Measurements from ENCODE around the gene PITHD1. TPM values are rescaled to one million over a fixed set of nuclear protein-coding genes. Genes with fewer than 3 reads are reported as not detected.
"Not testable (repeated sequence)": the region's sequence is repeated elsewhere in the genome, so short reads cannot be mapped to it uniquely, and the experiment has no call there.

Gene PITHD1
- total RNA-seq, 1 experiment from 2014 or later: 30.6 TPM

DNA sequence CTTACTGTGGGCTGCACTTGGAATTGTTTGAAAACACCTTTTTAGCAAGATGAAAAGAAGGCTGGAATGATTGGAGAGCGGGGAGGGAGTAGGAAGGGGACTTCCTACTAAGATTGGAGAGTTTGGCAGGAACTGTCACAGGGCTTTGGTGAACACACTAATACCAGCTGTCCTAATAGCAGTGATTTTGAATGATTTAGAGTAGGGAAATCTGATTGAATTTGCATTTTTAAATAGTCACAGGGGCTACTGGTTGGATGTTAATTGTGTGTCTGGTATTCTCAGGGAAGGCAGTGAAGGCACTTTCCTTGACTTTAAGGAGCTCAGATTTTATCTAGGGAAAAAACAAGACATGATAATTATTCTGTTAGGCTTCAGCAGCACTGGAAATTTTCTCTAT, 49.5 kb downstream of the PITHD1 start:
- Mint-ChIP-seq H3K4me1 (ENCODE audit: low read depth, unreplicated experiment) (no peaks in the 10 kb centered on the region), H3K4me3 (ENCODE audit: low read depth, unreplicated experiment) (no peak overlapping the region), H3K36me3 (ENCODE audit: insufficient read depth, unreplicated experiment) (peaks cover 17% of the 10 kb centered on the region), H3K27ac (ENCODE audit: unreplicated experiment) (no peak overlapping the region), H3K27me3 (ENCODE audit: unreplicated experiment) (no peaks in the 10 kb centered on the region), H3K9me3 (ENCODE audit: low read depth, unreplicated experiment) (no peaks in the 10 kb centered on the region)
- CTCF ChIA-PET: no interaction called here
- TF ChIP-seq, protein P1, sequence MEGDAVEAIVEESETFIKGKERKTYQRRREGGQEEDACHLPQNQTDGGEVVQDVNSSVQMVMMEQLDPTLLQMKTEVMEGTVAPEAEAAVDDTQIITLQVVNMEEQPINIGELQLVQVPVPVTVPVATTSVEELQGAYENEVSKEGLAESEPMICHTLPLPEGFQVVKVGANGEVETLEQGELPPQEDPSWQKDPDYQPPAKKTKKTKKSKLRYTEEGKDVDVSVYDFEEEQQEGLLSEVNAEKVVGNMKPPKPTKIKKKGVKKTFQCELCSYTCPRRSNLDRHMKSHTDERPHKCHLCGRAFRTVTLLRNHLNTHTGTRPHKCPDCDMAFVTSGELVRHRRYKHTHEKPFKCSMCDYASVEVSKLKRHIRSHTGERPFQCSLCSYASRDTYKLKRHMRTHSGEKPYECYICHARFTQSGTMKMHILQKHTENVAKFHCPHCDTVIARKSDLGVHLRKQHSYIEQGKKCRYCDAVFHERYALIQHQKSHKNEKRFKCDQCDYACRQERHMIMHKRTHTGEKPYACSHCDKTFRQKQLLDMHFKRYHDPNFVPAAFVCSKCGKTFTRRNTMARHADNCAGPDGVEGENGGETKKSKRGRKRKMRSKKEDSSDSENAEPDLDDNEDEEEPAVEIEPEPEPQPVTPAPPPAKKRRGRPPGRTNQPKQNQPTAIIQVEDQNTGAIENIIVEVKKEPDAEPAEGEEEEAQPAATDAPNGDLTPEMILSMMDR (IDR thresholded peaks at IDR 0.05; ENCODE audit: unreplicated experiment): no peak
- DNase-seq: no peak
- intact Hi-C loops (cut with micrococcal nuclease; ENCODE audit: unreplicated experiment): no loop called here
- no TSS peak for BruUV-seq (replicated peaks)

- H3K36me3 Mint-ChIP-seq (ENCODE audit: insufficient read depth, unreplicated experiment); H3K27ac Mint-ChIP-seq (ENCODE audit: unreplicated experiment); H3K4me1 Mint-ChIP-seq (ENCODE audit: low read depth, unreplicated experiment); CTCF ChIA-PET; H3K4me3 Mint-ChIP-seq (ENCODE audit: low read depth, unreplicated experiment); DNase-seq; intact Hi-C loops (cut with micrococcal nuclease; ENCODE audit: unreplicated experiment); H3K9me3 Mint-ChIP-seq (ENCODE audit: low read depth, unreplicated experiment); BruUV-seq (replicated peaks): not testable (repeated sequence)
- peaks cover 17% of the 10 kb centered on the region for H3K27me3 Mint-ChIP-seq (ENCODE audit: unreplicated experiment)
Measured at GRCh38 chr1:23834156-23834555, 55.9 kb downstream of the PITHD1 start.

DNA sequence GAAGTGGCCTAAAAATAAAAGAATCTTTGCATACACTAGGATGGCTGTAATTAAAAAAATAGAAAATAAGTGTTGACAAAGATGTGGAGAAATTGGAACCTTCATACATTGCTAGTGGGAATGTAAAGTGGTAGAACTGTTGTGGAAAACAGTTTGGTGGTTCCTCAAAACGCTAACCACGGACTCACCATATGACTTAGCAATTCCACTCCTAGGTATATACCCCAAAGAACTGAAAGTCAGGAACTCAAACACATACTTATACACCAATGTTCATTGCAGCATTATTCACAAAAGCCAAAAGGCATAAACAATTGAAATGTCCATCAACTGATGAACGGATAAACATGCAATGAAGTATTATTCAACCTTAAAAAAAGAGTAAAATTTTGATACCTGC, 57.8 kb downstream of the PITHD1 start:
- Mint-ChIP-seq H3K4me1 (ENCODE audit: low read depth, unreplicated experiment) (no peaks in the 10 kb centered on the region), H3K27me3 (ENCODE audit: unreplicated experiment) (peaks cover 17% of the 10 kb centered on the region), H3K36me3 (ENCODE audit: insufficient read depth, unreplicated experiment) (no peaks in the 10 kb centered on the region), H3K27ac (ENCODE audit: unreplicated experiment) (no peak overlapping the region), H3K4me3 (ENCODE audit: low read depth, unreplicated experiment) (no peak overlapping the region), H3K9me3 (ENCODE audit: low read depth, unreplicated experiment) (no peaks in the 10 kb centered on the region)
- intact Hi-C loops (cut with micrococcal nuclease; ENCODE audit: unreplicated experiment): no loop called here
- CTCF ChIA-PET: no interaction called here
- no peak for DNase-seq
- BruUV-seq (replicated peaks): no TSS peak
- TF ChIP-seq, protein P1 (IDR thresholded peaks at IDR 0.05; ENCODE audit: unreplicated experiment): no peak

Other genes with a start within 250 kb of the PITHD1 start
- gene E2F2, start 247.2 kb upstream of the PITHD1 start, total RNA-seq (2022): 6.2 and 8.1 TPM in 2 replicates
- gene ID3, start 218.9 kb upstream of the PITHD1 start, total RNA-seq (2022): 25.2 and 30.2 TPM in 2 replicates
- 588 and 622 TPM in 2 replicates for gene RPL11, start 86.6 kb upstream of the PITHD1 start, total RNA-seq (2022)
- 32.4 and 36.5 TPM in 2 replicates for gene ELOA, start 34.9 kb upstream of the PITHD1 start, total RNA-seq (2022)
- gene LYPLA2, start 12.7 kb downstream of the PITHD1 start, total RNA-seq (2022): 52.0 and 66.5 TPM in 2 replicates
- gene GALE, start 22.3 kb downstream of the PITHD1 start, total RNA-seq (2022): 76.7 and 97.9 TPM in 2 replicates
- gene HMGCL, start 47.0 kb downstream of the PITHD1 start, total RNA-seq (2022): 23.1 and 27.8 TPM in 2 replicates
- 17.2 and 22.9 TPM in 2 replicates for gene FUCA1, start 89.9 kb downstream of the PITHD1 start, total RNA-seq (2022)
- not detected in 2 replicates for gene CNR2, start 134.9 kb downstream of the PITHD1 start, total RNA-seq (2022)
- gene PNRC2, start 181.4 kb downstream of the PITHD1 start, total RNA-seq (2022): 57.9 and 59.0 TPM in 2 replicates
- gene SRSF10, start 201.9 kb downstream of the PITHD1 start, total RNA-seq (2022): 113 and 121 TPM in 2 replicates

Data from Calu3 (cell line).